GM18526 (cell line): ENCODE data around the gene ACR.

Experiments
- POLR2A ChIP-seq: IDR thresholded peaks from 3 replicates; pipeline ENCODE4 v1.6.1; 2011; ENCODE audit not compliant: insufficient read length; ENCODE audit errors: extremely low read depth

Gene ACR

GRCh38 chr22:50737728-50738648 lies at the start of gene ACR:
Gene ACR, plus strand, starts transcription at chr22:50738204. Its CDS starts 32 bp downstream, at chr22:50738236.
- no peak for TF ChIP-seq POLR2A

DNA sequence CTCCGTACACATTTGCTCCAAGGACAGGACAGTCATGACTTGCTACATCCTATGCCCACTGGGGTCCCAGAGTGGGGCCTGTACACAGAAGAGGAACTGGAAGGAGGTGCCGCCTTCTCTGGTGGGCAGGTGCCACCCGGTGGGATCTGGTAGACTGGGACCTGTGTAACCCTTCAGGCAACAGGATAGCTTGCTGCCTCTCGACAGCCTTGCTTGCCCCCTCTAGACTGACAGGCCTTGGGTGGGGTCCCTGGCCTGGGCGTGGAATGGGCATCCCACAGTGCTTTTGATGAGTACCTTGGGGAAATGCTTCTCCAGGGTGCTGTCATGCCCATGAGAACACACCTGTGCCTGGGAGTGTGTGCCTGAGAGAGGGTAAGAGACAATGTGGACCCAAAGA lies 49.6 kb upstream of the ACR start:
- no peak for TF ChIP-seq POLR2A

- no peak for TF ChIP-seq POLR2A
Observed at GRCh38 chr22:50691521-50691920, 46.5 kb upstream of the ACR start.

GRCh38 chr22:50693462-50693861 lies 44.5 kb upstream of the ACR start:
- no peak for TF ChIP-seq POLR2A

GRCh38 chr22:50694099-50694605 lies 43.9 kb upstream of the ACR start:
- no peak for TF ChIP-seq POLR2A

- TF ChIP-seq POLR2A, result no peak
Observed at GRCh38 chr22:50694766-50695420, 43.1 kb upstream of the ACR start.

- TF ChIP-seq POLR2A, result no peak
Observed at GRCh38 chr22:50695421-50696250, 42.4 kb upstream of the ACR start.

- no peak for TF ChIP-seq POLR2A
Observed at GRCh38 chr22:50696251-50696798, 41.7 kb upstream of the ACR start.

GRCh38 chr22:50696799-50697561 lies 41.0 kb upstream of the ACR start:
- TF ChIP-seq POLR2A, result no peak

DNA sequence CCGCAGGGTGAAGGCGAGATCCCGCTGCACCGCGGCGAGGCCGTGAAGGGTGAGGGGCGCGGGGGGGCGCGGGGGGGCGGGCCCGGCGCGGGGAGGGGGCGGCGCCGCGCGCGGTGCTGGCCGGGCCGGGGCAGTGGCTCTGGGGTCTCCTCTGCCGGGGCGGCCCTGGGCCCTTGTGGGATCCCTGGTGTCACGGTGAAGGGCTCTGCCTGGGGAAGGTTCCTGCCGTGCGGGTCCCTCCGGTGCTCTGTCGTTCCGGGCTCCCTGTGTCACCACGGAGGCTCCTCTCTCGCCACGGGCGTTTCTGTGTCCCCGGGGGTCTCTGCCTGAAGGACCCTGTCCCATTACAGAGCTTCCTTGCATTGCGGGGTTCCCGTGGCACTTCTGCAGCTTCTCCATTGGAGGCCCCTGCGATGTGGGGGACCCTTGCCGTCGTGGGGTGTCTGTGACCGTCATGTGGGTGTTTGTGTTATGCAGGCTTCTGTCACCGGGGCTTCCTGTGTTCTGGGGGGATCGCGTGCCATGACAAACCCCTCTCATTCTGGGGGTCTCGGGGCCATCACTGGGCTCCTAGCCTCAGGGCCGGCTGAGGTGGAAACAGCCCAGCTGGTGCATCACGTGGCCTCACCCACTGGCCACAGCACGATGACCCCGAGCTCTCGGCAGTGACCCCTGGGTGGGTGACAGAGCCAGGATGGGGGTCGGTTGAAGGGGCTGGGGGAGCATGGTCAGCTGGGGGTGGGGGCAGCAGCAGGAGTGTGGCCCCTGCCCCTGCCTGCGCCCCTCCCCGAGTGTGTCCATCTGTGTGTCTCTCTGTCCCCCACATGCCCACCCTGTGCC lies 40.1 kb upstream of the ACR start:
- no peak for TF ChIP-seq POLR2A

DNA sequence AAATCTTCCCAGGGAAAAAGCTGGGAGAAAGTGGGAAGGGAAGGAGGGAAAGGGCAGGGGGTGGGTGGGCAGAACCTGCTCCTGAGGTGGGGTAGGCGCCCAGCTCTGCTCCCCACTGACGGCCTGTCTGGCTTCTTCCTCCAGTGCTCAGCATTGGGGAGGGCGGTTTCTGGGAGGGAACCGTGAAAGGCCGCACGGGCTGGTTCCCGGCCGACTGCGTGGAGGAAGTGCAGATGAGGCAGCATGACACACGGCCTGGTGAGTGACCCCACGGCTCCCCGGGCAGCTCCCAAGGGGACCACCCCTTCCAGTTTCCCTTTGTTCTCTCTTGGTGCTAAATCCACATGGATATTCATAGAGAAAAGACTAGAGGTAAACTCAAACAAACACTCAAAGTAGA lies 39.5 kb upstream of the ACR start:
- TF ChIP-seq POLR2A, result no peak

GRCh38 chr22:50699001-50699755 lies 38.8 kb upstream of the ACR start:
- no peak for TF ChIP-seq POLR2A
